Ectodermal cell (in vitro differentiated cells): ENCODE data around the gene TDRD7.

Experiments
- H3K27ac ChIP-seq: 2 replicates; pipeline ENCODE4 v1.7.0; 2013; ENCODE audit warnings: mild to moderate bottlenecking, low read depth, low read length; ENCODE audit not compliant: insufficient read depth, poor library complexity, severe bottlenecking
- H3K27me3 ChIP-seq: 2 replicates; pipeline ENCODE4 v1.7.0; 2013; ENCODE audit warnings: mild to moderate bottlenecking, low read length; ENCODE audit not compliant: insufficient read depth, control insufficient read depth, poor library complexity, severe bottlenecking
- H3K36me3 ChIP-seq: one replicate; pipeline ENCODE4 v1.7.0; 2013; ENCODE audit warnings: low read length; ENCODE audit not compliant: control insufficient read depth, insufficient read depth
- H3K4me1 ChIP-seq: one replicate; pipeline ENCODE4 v1.7.0; 2013; ENCODE audit warnings: low read length; ENCODE audit not compliant: control insufficient read depth, insufficient read depth
- H3K4me3 ChIP-seq: 2 replicates; pipeline ENCODE4 v1.7.0; 2013; ENCODE audit warnings: low read depth, low read length, control low read depth; ENCODE audit not compliant: insufficient read depth
- H3K9me3 ChIP-seq: 2 replicates; pipeline ENCODE4 v1.7.0; 2013; ENCODE audit warnings: mild to moderate bottlenecking, low read length, moderate library complexity; ENCODE audit not compliant: control insufficient read depth
- WGBS, 2 experiments: methylation state at CpG; one replicate each; pipeline ENCODE4 v1.1.7; 2013; ENCODE audit warnings: missing lambda C conversion rate in 2 of 2; 5-methylcytosine and 5-hydroxymethylcytosine counted together

The TDRD7 gene

GRCh38 chr9:97504381-97505216 is 92.7 kb downstream of the TDRD7 start:
- Histone ChIP-seq H3K9me3 (no peaks in the 10 kb centered on the region), H3K4me1 (peaks cover 12% of the 10 kb centered on the region), H3K36me3 (no peaks in the 10 kb centered on the region), H3K27ac (no peak overlapping the region), H3K4me3 (no peak overlapping the region), H3K27me3 (peaks cover 64% of the 10 kb centered on the region)
- 86 to 89% methylated on average over 8 of the region's 8 CpGs for WGBS, 2 experiments

DNA sequence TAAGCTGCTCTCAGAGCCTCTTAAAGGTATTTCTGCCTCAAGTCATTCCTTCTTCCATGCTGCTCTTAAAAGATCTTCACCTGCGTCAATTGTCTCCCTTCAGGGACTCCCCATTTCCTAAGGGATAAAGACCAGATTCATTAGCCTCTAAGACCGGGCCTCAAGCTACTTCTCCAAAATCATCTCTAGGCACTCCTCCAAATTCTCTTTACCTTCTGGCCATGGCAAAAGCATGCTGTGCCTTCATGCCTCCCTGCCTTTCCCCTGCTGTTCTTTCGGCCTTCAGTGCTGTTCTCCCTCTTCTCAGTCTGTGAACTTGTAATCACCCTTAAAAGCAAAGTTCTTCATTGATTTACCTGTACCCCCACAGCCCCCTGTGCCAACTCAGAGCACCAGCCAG is 93.9 kb downstream of the TDRD7 start:
- peaks cover 12% of the 10 kb centered on the region for H3K4me1 ChIP-seq
- no peak overlapping the region for H3K4me3 ChIP-seq
- no peaks in the 10 kb centered on the region for H3K9me3 ChIP-seq
- 92 to 94% methylated on average over 3 of the region's 3 CpGs for WGBS, 2 experiments
- H3K36me3 ChIP-seq, result no peaks in the 10 kb centered on the region
- H3K27ac ChIP-seq, result no peak overlapping the region
- peaks cover 52% of the 10 kb centered on the region for H3K27me3 ChIP-seq

GRCh38 chr9:97506306-97506705 is 94.4 kb downstream of the TDRD7 start:
- Histone ChIP-seq H3K36me3 (no peaks in the 10 kb centered on the region), H3K27ac (no peak overlapping the region), H3K27me3 (peaks cover 47% of the 10 kb centered on the region), H3K4me3 (no peak overlapping the region), H3K9me3 (no peaks in the 10 kb centered on the region), H3K4me1 (peaks cover 12% of the 10 kb centered on the region)
- 89% methylated on average over 4 of the region's 4 CpGs for WGBS, 2 experiments

GRCh38 chr9:97506787-97507186 is 94.9 kb downstream of the TDRD7 start:
- Histone ChIP-seq H3K4me3 (no peak overlapping the region), H3K4me1 (peaks cover 10% of the 10 kb centered on the region), H3K27ac (no peak overlapping the region), H3K36me3 (no peaks in the 10 kb centered on the region), H3K9me3 (no peaks in the 10 kb centered on the region), H3K27me3 (peaks cover 42% of the 10 kb centered on the region)
- WGBS, 2 experiments, result 93 to 94% methylated on average over 1 of the region's 1 CpG

GRCh38 chr9:97507428-97507984 is 95.6 kb downstream of the TDRD7 start:
- Histone ChIP-seq H3K9me3 (no peaks in the 10 kb centered on the region), H3K27ac (no peak overlapping the region), H3K27me3 (peaks cover 35% of the 10 kb centered on the region), H3K4me3 (no peak overlapping the region), H3K4me1 (peaks cover 3% of the 10 kb centered on the region), H3K36me3 (no peaks in the 10 kb centered on the region)
- 88 to 93% methylated on average over 5 of the region's 5 CpGs for WGBS, 2 experiments

DNA sequence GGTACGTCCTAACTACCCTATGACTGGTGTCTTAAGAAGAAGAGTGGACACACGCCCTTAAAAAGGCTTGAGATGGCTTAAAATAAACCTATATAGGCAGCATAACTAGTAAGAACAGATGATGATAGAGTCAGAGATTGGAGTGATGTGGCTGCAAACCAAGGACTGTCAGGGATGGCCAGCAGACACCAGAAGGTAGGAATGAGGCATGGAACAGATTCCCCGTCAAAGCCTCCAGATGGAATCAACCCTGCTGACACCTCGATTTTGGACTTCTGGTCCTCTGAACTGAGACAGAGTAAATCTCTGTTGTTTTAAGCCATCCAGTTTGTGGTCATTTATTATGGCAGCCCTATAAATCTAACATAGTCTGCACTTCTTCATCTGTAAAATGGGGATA is 97.0 kb downstream of the TDRD7 start:
- Histone ChIP-seq H3K9me3 (no peaks in the 10 kb centered on the region), H3K4me3 (no peak overlapping the region), H3K27me3 (peaks cover 22% of the 10 kb centered on the region), H3K4me1 (no peaks in the 10 kb centered on the region), H3K36me3 (no peaks in the 10 kb centered on the region), H3K27ac (no peak overlapping the region)
- WGBS, 2 experiments, result 70 to 72% methylated on average over 4 of the region's 4 CpGs

GRCh38 chr9:97510797-97511654 is 99.1 kb downstream of the TDRD7 start:
- Histone ChIP-seq H3K27me3 (peaks cover 2% of the 10 kb centered on the region), H3K9me3 (no peaks in the 10 kb centered on the region)
- WGBS, 2 experiments, result 63 to 80% methylated on average over 10 of the region's 10 CpGs

GRCh38 chr9:97511655-97512427 is 99.9 kb downstream of the TDRD7 start:
- WGBS, 2 experiments, result 86 to 93% methylated on average over 6 of the region's 6 CpGs
- no peak overlapping the region for H3K4me3 ChIP-seq
- no peak overlapping the region for H3K27ac ChIP-seq

More at GRCh38 chr9:97510797-97511654, 99.1 kb downstream of the TDRD7 start:
- Histone ChIP-seq H3K27ac (no peak overlapping the region), H3K4me3 (no peak overlapping the region), H3K4me1 (no peaks in the 10 kb centered on the region), H3K36me3 (no peaks in the 10 kb centered on the region)

GRCh38 chr9:97512966-97513560 is 101.2 kb downstream of the TDRD7 start:
- 92 to 94% methylated on average over 8 of the region's 8 CpGs for WGBS, 2 experiments
- H3K4me1 ChIP-seq, result no peaks in the 10 kb centered on the region

More at GRCh38 chr9:97511655-97512427, 99.9 kb downstream of the TDRD7 start:
- Histone ChIP-seq H3K9me3 (no peaks in the 10 kb centered on the region), H3K4me1 (no peaks in the 10 kb centered on the region), H3K27me3 (no peaks in the 10 kb centered on the region), H3K36me3 (no peaks in the 10 kb centered on the region)

More at GRCh38 chr9:97512966-97513560, 101.2 kb downstream of the TDRD7 start:
- H3K27ac ChIP-seq, result no peak overlapping the region
- no peaks in the 10 kb centered on the region for H3K27me3 ChIP-seq
- H3K36me3 ChIP-seq, result no peaks in the 10 kb centered on the region
- H3K9me3 ChIP-seq, result no peaks in the 10 kb centered on the region
- no peak overlapping the region for H3K4me3 ChIP-seq
